Uterus (tissue), 4 donors: Measurements from ENCODE around the gene ACVR1C. TPM values are rescaled to one million over a fixed set of nuclear protein-coding genes. Genes with fewer than 3 reads are reported as not detected.

Source experiments
- DNase-seq, 2 donors: peaks; one replicate each; pipeline ENCODE4 v3.0.0-alpha.2; 2019 to 2020
- H3K27ac ChIP-seq, 2 donors: fragments of 200-600 bp; sonication (generic); 1 replicate in 1 of 2; 2 replicates in 1 of 2; pipeline ENCODE4 v1.5.1; 2016 to 2018
- H3K27me3 ChIP-seq, 2 donors: fragments of 200-600 bp; sonication (generic); one replicate each; pipeline ENCODE4 v1.5.1; 2018 to 2019; ENCODE audit warnings: control low read depth in 1 of 2
- H3K36me3 ChIP-seq, 2 donors: fragments of 200-600 bp; sonication (generic); one replicate each; pipeline ENCODE4 v1.5.1; 2019; ENCODE audit warnings: control low read depth in 1 of 2
- H3K4me1 ChIP-seq, 2 donors: fragments of 200-600 bp; sonication (generic); one replicate each; pipeline ENCODE4 v1.5.1; 2018 to 2019; ENCODE audit warnings: control low read depth in 1 of 2
- H3K4me3 ChIP-seq, 2 donors: fragments of 200-600 bp; sonication (generic); 1 replicate in 1 of 2; 2 replicates in 1 of 2; pipeline ENCODE4 v1.5.1; 2018 to 2019; ENCODE audit warnings: mild to moderate bottlenecking in 1 of 2
- H3K9me3 ChIP-seq, 2 donors: fragments of 200-600 bp; sonication (generic); one replicate each; pipeline ENCODE4 v1.5.1; 2019; ENCODE audit warnings: control low read depth in 1 of 2
- CTCF ChIP-seq, 4 experiments: fragments of 200-600 bp in 2 of 4; fragments of 450-650 bp in 2 of 4; sonication (generic) in 2 of 4; IDR thresholded peaks; one replicate each; pipeline ENCODE4 v1.5.1; 2016 to 2019; ENCODE audit warnings: antibody characterized with exemption in 4 of 4, mild to moderate bottlenecking in 2 of 4, moderate library complexity in 1 of 4
- POLR2A ChIP-seq, 2 donors: fragments of 450-650 bp; IDR thresholded peaks; one replicate each; pipeline ENCODE4 v1.6.1; 2016; ENCODE audit warnings: antibody characterized with exemption in 2 of 2, mild to moderate bottlenecking in 1 of 2, moderate library complexity in 1 of 2
- intact Hi-C: fragments of 100-400 bp; cut with DNase I; formaldehyde crosslinking; loops from one replicate; pipeline ENCODE4 v1.15.1; 2023; ENCODE audit warnings: low total_unique reads
- total RNA-seq, 4 donors: library from RNA; depleted of rRNA in 3 of 4; stranded (reverse); fragments of >200 nt in 3 of 4; gene quantifications; one replicate each; pipeline versions ENCODE4 v1.1.0 to v1.2.4, GENCODE V29; 2014 to 2023
- donor health status: DM: yes; HTN: yes; CAD: no.

ACVR1C gene
- total RNA-seq, result 1 to 10 TPM in 1 of 4 donors, under 1 TPM in 3; 0.51 to 1.2 (median 0.72) TPM

GRCh38 chr2:157628477-157629415, at the start of gene ACVR1C:
Gene ACVR1C (minus strand): TSS chr2:157628864. CDS start chr2:157628644, 220 bp downstream.
- TF ChIP-seq CTCF (IDR thresholded peaks at IDR 0.05) (peak in 3 of 4 experiments; percentile 12 to 41 (median 31)), POLR2A (IDR thresholded peaks at IDR 0.05) (no peak)
- no peak within 1 kb of the TSS for H3K27ac ChIP-seq
- H3K4me3 ChIP-seq, result peak within 1 kb of the TSS; percentile 17 to 47
- H3K4me1 ChIP-seq, result no peaks in the 10 kb centered on the region
- no peaks in the 10 kb centered on the region for H3K9me3 ChIP-seq
- peak; percentile 15 to 16 for DNase-seq
- intact Hi-C loops, result no loop called here
- H3K27me3 ChIP-seq, result no peaks in the 10 kb centered on the region
- H3K36me3 ChIP-seq, result no peaks in the 10 kb centered on the region

GRCh38 chr2:157677941-157678340, 49.3 kb upstream of the ACVR1C start:
- TF ChIP-seq POLR2A (IDR thresholded peaks at IDR 0.05) (no peak), CTCF (IDR thresholded peaks at IDR 0.05) (no peak)
- intact Hi-C loops, result no loop called here
- Histone ChIP-seq H3K27ac (no peak overlapping the region), H3K4me3 (no peak overlapping the region), H3K36me3 (peaks cover 0 to 3% of the 10 kb centered on the region in 2 donors), H3K9me3 (no peaks in the 10 kb centered on the region), H3K4me1 (no peaks in the 10 kb centered on the region), H3K27me3 (no peaks in the 10 kb centered on the region)
- no peak for DNase-seq

- no peak for DNase-seq
- no peak for TF ChIP-seq CTCF (IDR thresholded peaks at IDR 0.05)
- no peak for TF ChIP-seq POLR2A (IDR thresholded peaks at IDR 0.05)
- intact Hi-C loops, result no loop called here
- Histone ChIP-seq H3K27ac (no peak overlapping the region), H3K4me1 (no peaks in the 10 kb centered on the region), H3K4me3 (no peak overlapping the region), H3K36me3 (no peaks in the 10 kb centered on the region), H3K9me3 (no peaks in the 10 kb centered on the region), H3K27me3 (no peaks in the 10 kb centered on the region)
These were observed 43.5 kb upstream of the ACVR1C start for GRCh38 chr2:157672129-157672528.

GRCh38 chr2:157662401-157662800, 33.7 kb upstream of the ACVR1C start:
- Histone ChIP-seq H3K4me1 (no peaks in the 10 kb centered on the region), H3K36me3 (no peaks in the 10 kb centered on the region), H3K27me3 (no peaks in the 10 kb centered on the region), H3K4me3 (no peak overlapping the region), H3K27ac (no peak overlapping the region), H3K9me3 (no peaks in the 10 kb centered on the region)
- DNase-seq, result no peak
- intact Hi-C loops, result no loop called here
- TF ChIP-seq POLR2A (IDR thresholded peaks at IDR 0.05) (no peak), CTCF (IDR thresholded peaks at IDR 0.05) (no peak)

- H3K9me3 ChIP-seq, result no peaks in the 10 kb centered on the region
- DNase-seq, result no peak
- H3K27ac ChIP-seq, result no peak overlapping the region
- TF ChIP-seq CTCF (IDR thresholded peaks at IDR 0.05) (no peak), POLR2A (IDR thresholded peaks at IDR 0.05) (no peak)
- H3K27me3 ChIP-seq, result no peaks in the 10 kb centered on the region
- no peak overlapping the region for H3K4me3 ChIP-seq
- intact Hi-C loops, result no loop called here
- H3K4me1 ChIP-seq, result no peaks in the 10 kb centered on the region
- H3K36me3 ChIP-seq, result no peaks in the 10 kb centered on the region
These were observed 33.1 kb upstream of the ACVR1C start for GRCh38 chr2:157661776-157662175.
